Endodermal cell (in vitro differentiated cells): ENCODE measurements around the gene CDH23. TPM values are rescaled to one million over a fixed set of nuclear protein-coding genes. Genes with fewer than 3 reads are reported as not detected.

ENCODE experiments used
- DNase-seq: peaks from one replicate; pipeline ENCODE4 v3.0.0-alpha.2; 2017
- H3K27ac ChIP-seq: 2 replicates; pipeline ENCODE4 v1.5.1; 2013; ENCODE audit warnings: mild to moderate bottlenecking, low read depth, low read length, moderate library complexity
- H3K27me3 ChIP-seq: 2 replicates; pipeline ENCODE4 v1.6.1; 2013; ENCODE audit warnings: mild to moderate bottlenecking, low read length, moderate library complexity; ENCODE audit not compliant: insufficient read depth, control insufficient read depth, poor library complexity, severe bottlenecking
- H3K36me3 ChIP-seq: 2 replicates; pipeline ENCODE4 v1.7.0; 2013; ENCODE audit warnings: mild to moderate bottlenecking, low read length, moderate library complexity; ENCODE audit not compliant: control insufficient read depth, insufficient read depth
- H3K4me1 ChIP-seq: one replicate; pipeline ENCODE4 v1.7.0; 2013; ENCODE audit warnings: low read length; ENCODE audit not compliant: control insufficient read depth, insufficient read depth
- H3K4me3 ChIP-seq: 2 replicates; pipeline ENCODE4 v1.5.1; 2013; ENCODE audit warnings: mild to moderate bottlenecking, low read length, moderate library complexity
- H3K9ac ChIP-seq: 2 replicates; pipeline ENCODE4 v1.6.1; 2013; ENCODE audit warnings: mild to moderate bottlenecking, low read length, moderate library complexity; ENCODE audit not compliant: poor library complexity, severe bottlenecking; ENCODE audit errors: extremely low read depth
- H3K9me3 ChIP-seq: 2 replicates; pipeline ENCODE4 v1.6.1; 2013; ENCODE audit warnings: mild to moderate bottlenecking, low read length, moderate library complexity; ENCODE audit not compliant: control insufficient read depth
- H3K27ac Mint-ChIP-seq: 2 replicates; pipeline ENCODE4 v1.8.0; 2020; ENCODE audit warnings: mixed read lengths
- H3K27me3 Mint-ChIP-seq: 2 replicates; pipeline ENCODE4 v1.8.0; 2021; ENCODE audit warnings: mild to moderate bottlenecking, mixed read lengths; ENCODE audit not compliant: insufficient read depth
- H3K36me3 Mint-ChIP-seq: 2 replicates; pipeline ENCODE4 v1.8.0; 2020; ENCODE audit warnings: low read depth, mixed read lengths
- H3K4me1 Mint-ChIP-seq: 2 replicates; pipeline ENCODE4 v1.8.0; 2020; ENCODE audit warnings: mixed read lengths
- H3K4me3 Mint-ChIP-seq: 2 replicates; pipeline ENCODE4 v1.8.0; 2020; ENCODE audit warnings: mild to moderate bottlenecking, moderate library complexity, mixed read lengths
- H3K9me3 Mint-ChIP-seq: 2 replicates; pipeline ENCODE4 v1.8.0; 2020; ENCODE audit warnings: mild to moderate bottlenecking, mixed read lengths
- CTCF ChIP-seq: fragments of 200-600 bp; sonication (generic); conservative IDR thresholded peaks from 2 replicates; pipeline ENCODE4 v1.5.0; 2021; ENCODE audit warnings: antibody characterized with exemption, mild to moderate bottlenecking
- WGBS, 2 experiments: methylation state at CpG; one replicate each; pipeline versions ENCODE4 v1.1.5 to v1.1.7; 2013; ENCODE audit warnings: missing lambda C conversion rate in 2 of 2, mixed read lengths in 1 of 2; ENCODE audit not compliant: insufficient coverage in 1 of 2, insufficient read length in 1 of 2; 5-methylcytosine and 5-hydroxymethylcytosine counted together
- total RNA-seq, 2 donors: library from RNA; stranded (reverse); fragmentation: NEBNext Ultra II Directional in 1 of 2; extraction: Animal tissue kit (Norgen Biotek cat#: 25700) in 1 of 2; gene quantifications; 2 replicates in 1 of 2; 3 replicates in 1 of 2; pipeline ENCODE4 v1.2.1, GENCODE V29; 2021

The CDH23 gene
- total RNA-seq, 2 donors from 2014 or later = 2.1 to 4.2 TPM

GRCh38 chr10:71719042-71719441, 322.3 kb downstream of the CDH23 start:
- peaks cover 3% of the 10 kb centered on the region for H3K27me3 ChIP-seq

GRCh38 chr10:71719464-71720201, 322.9 kb downstream of the CDH23 start, which contains the start of gene C10orf105:
TSS of gene C10orf105 (minus strand) at chr10:71719778. CDS start at chr10:71716337, 3,441 bp downstream.
- no peaks in the 10 kb centered on the region for H3K9me3 ChIP-seq
- no peaks in the 10 kb centered on the region for H3K36me3 Mint-ChIP-seq
- no peak within 1 kb of the TSS for H3K27ac Mint-ChIP-seq
- H3K36me3 ChIP-seq = no peaks in the 10 kb centered on the region
- no peak within 1 kb of the TSS for H3K9ac ChIP-seq
- H3K9me3 Mint-ChIP-seq = peaks cover 2% of the 10 kb centered on the region
- H3K4me3 Mint-ChIP-seq = no peak within 1 kb of the TSS
- H3K4me1 ChIP-seq = no peaks in the 10 kb centered on the region
- H3K27me3 ChIP-seq = peaks cover 3% of the 10 kb centered on the region
- no peak within 1 kb of the TSS for H3K4me3 ChIP-seq
- TF ChIP-seq CTCF = no peak
- H3K27ac ChIP-seq = no peak within 1 kb of the TSS
- H3K27me3 Mint-ChIP-seq = peaks cover 13% of the 10 kb centered on the region
- DNase-seq = peak; percentile 80
- H3K4me1 Mint-ChIP-seq = peaks cover 2% of the 10 kb centered on the region
- 73 to 81% methylated on average over 6 to 14 of the region's 14 CpGs for WGBS, 2 experiments

More at GRCh38 chr10:71719042-71719441, 322.3 kb downstream of the CDH23 start:
- no peak for TF ChIP-seq CTCF
- H3K4me1 ChIP-seq = no peaks in the 10 kb centered on the region
- peaks cover 13% of the 10 kb centered on the region for H3K27me3 Mint-ChIP-seq
- peaks cover 2% of the 10 kb centered on the region for H3K4me1 Mint-ChIP-seq
- H3K9ac ChIP-seq = no peak overlapping the region
- H3K4me3 ChIP-seq = no peak overlapping the region
- no peaks in the 10 kb centered on the region for H3K36me3 Mint-ChIP-seq
- no peak for DNase-seq
- H3K4me3 Mint-ChIP-seq = no peak overlapping the region
- no peaks in the 10 kb centered on the region for H3K9me3 ChIP-seq
- no peak overlapping the region for H3K27ac Mint-ChIP-seq
- H3K27ac ChIP-seq = no peak overlapping the region
- 84 to 91% methylated on average over 5 to 6 of the region's 7 CpGs for WGBS, 2 experiments
- no peaks in the 10 kb centered on the region for H3K36me3 ChIP-seq
- peaks cover 2% of the 10 kb centered on the region for H3K9me3 Mint-ChIP-seq

GRCh38 chr10:71720288-71720687, 323.6 kb downstream of the CDH23 start:
- peaks cover 13% of the 10 kb centered on the region for H3K27me3 Mint-ChIP-seq

More at GRCh38 chr10:71720288-71720687, 323.6 kb downstream of the CDH23 start:
- no peak overlapping the region for H3K27ac ChIP-seq
- no peak overlapping the region for H3K9ac ChIP-seq
- H3K36me3 Mint-ChIP-seq = no peaks in the 10 kb centered on the region
- H3K4me3 Mint-ChIP-seq = no peak overlapping the region
- TF ChIP-seq CTCF = no peak
- WGBS, 2 experiments = 77 to 83% methylated on average over 1 to 3 of the region's 4 CpGs
- no peaks in the 10 kb centered on the region for H3K4me1 ChIP-seq
- H3K9me3 Mint-ChIP-seq = peaks cover 2% of the 10 kb centered on the region
- peaks cover 3% of the 10 kb centered on the region for H3K27me3 ChIP-seq
- H3K4me3 ChIP-seq = no peak overlapping the region
- no peaks in the 10 kb centered on the region for H3K9me3 ChIP-seq
- no peak for DNase-seq
- no peak overlapping the region for H3K27ac Mint-ChIP-seq
- H3K4me1 Mint-ChIP-seq = peaks cover 2% of the 10 kb centered on the region
- H3K36me3 ChIP-seq = no peaks in the 10 kb centered on the region
